Body of pancreas (tissue), 4 donors: Measurements from ENCODE around the gene CEACAM20.

ENCODE experiments used
- CTCF ChIP-seq, 7 experiments: fragments of 450-650 bp in 4 of 7; fragments of 200-600 bp in 3 of 7; sonication (generic) in 3 of 7; IDR thresholded peaks; one replicate each; pipeline ENCODE4 v1.5.1; 2016 to 2019; ENCODE audit warnings: antibody characterized with exemption in 7 of 7
- POLR2A ChIP-seq, 3 donors: fragments of 450-650 bp; IDR thresholded peaks; one replicate each; pipeline ENCODE4 v1.6.1; 2016; ENCODE audit warnings: antibody characterized with exemption in 3 of 3, mild to moderate bottlenecking in 2 of 3

GRCh38 chr19:44552324-44552723 is 22.8 kb upstream of the CEACAM20 start:
- TF ChIP-seq CTCF (IDR thresholded peaks at IDR 0.05) (peak in 3 of 7 experiments; percentile 10 to 18 (median 12)), POLR2A (IDR thresholded peaks at IDR 0.05) (no peak)
